Pancreas (tissue), 10 donors: ENCODE data around the gene MKNK1. TPM values are rescaled to one million over a fixed set of nuclear protein-coding genes. Genes with fewer than 3 reads are reported as not detected.

Experiments
- ATAC-seq, 4 donors: fragments of 200-7000 bp; cut with Tn5 transposase; one replicate each; pipeline versions ENCODE4 v1.8.0 to v1.9.1; 2020; ENCODE audit warnings: mild to moderate bottlenecking in 4 of 4, moderate library complexity in 4 of 4
- DNase-seq, 6 donors: peaks; one replicate each; pipeline ENCODE4 v3.0.0-alpha.2; 2020
- FAIRE-seq: peaks from 2 replicates; lab custom pipeline; 2012; peaks lifted over from hg19 to GRCh38; lab: Jason Lieb, UNC
- H3K27ac ChIP-seq, 4 donors: fragments of 200-600 bp; sonication (generic); 1 replicate in 3 of 4; 2 replicates in 1 of 4; pipeline versions ENCODE4 v1.5.0 to v1.8.0; 2020
- H3K27me3 ChIP-seq, 4 donors: fragments of 200-600 bp; one replicate each; pipeline ENCODE4 v1.8.0; 2021
- H3K36me3 ChIP-seq, 3 donors: fragments of 200-600 bp; sonication (generic) in 1 of 3; one replicate each; pipeline versions ENCODE4 v1.5.0 to v1.8.0; 2020 to 2021
- H3K4me1 ChIP-seq, 3 donors: fragments of 200-600 bp; one replicate each; pipeline ENCODE4 v1.8.0; 2021
- H3K4me3 ChIP-seq, 4 donors: fragments of 200-600 bp; sonication (generic) in 2 of 4; one replicate each; pipeline versions ENCODE4 v1.5.0 to v1.8.0; 2020 to 2021
- H3K9me3 ChIP-seq, 4 donors: fragments of 200-600 bp; one replicate each; pipeline ENCODE4 v1.8.0; 2021
- CTCF ChIP-seq, 4 donors: fragments of 200-600 bp; sonication (generic) in 3 of 4; IDR thresholded peaks; one replicate each; pipeline versions ENCODE4 v1.5.0 to v1.8.0; 2021; ENCODE audit warnings: antibody characterized with exemption in 4 of 4
- WGBS, 2 donors: extraction: QIAGEN DNeasy Blood & Tissue Kit; methylation state at CpG; one replicate each; pipeline ENCODE4 v1.1.7; 2013; 5-methylcytosine and 5-hydroxymethylcytosine counted together
- intact Hi-C, 3 donors: fragments of 100-400 bp; cut with DNase I; formaldehyde crosslinking; loops; one replicate each; pipeline versions ENCODE4 v1.11.1 to v1.14.2; 2022
- polyA plus RNA-seq, 2 donors: library from polyadenylated mRNA; stranded (reverse); fragments of 200-250 nt; gene quantifications; one replicate each; pipeline ENCODE4 v1.2.3, GENCODE V29; 2013
- total RNA-seq, 6 donors: library from RNA; stranded (reverse); fragmentation: NEBNext Ultra II Directional in 4 of 6; extraction: Animal tissue kit (Norgen Biotek cat#: 25700) in 4 of 6; gene quantifications; one replicate each; pipeline versions ENCODE4 v1.2.1 to v1.2.4, GENCODE V29; 2021 to 2023
- donor health status: healthy with polysubstance abuse.
- donor health status: DM: no; HTN: no; CAD: no; lungs with moderate emphysema.
- donor health status: DM: no; HTN: no; CAD: no.
- donor health status: control.
- donor health status: control.
- donor health status: Bipolar disorder and iron deficiency.
- donor health status: DM: yes; HTN: yes; CAD: no.
- donor health status: DM: no; HTN: no; CAD: no.
- donor health status: DM: no; HTN: no; CAD: no.
- donor health status: DM: yes; HTN: yes; CAD: no.

Gene MKNK1
- total and polyA plus RNA-seq, 8 donors: 44.9 to 172 (median 103) TPM

- Histone ChIP-seq H3K4me3 (no peak overlapping the region), H3K27ac (no peak overlapping the region), H3K9me3 (no peaks in the 10 kb centered on the region), H3K36me3 (peaks cover 0 to 40% (median 1%) of the 10 kb centered on the region in 3 donors), H3K4me1 (peaks cover 0 to 2% (median 0%) of the 10 kb centered on the region in 3 donors), H3K27me3 (no peaks in the 10 kb centered on the region)
- WGBS, 2 donors: 90 to 93% methylated on average over 6 of the region's 6 CpGs
- intact Hi-C loops: no loop called here
- ATAC-seq (no peak), DNase-seq (no peak), FAIRE-seq (no peak)
- no peak for TF ChIP-seq CTCF (IDR thresholded peaks at IDR 0.05)
These were observed 32.3 kb downstream of the MKNK1 start for GRCh38 chr1:46571691-46572225.

- no peak for TF ChIP-seq CTCF (IDR thresholded peaks at IDR 0.05)
- no peak for FAIRE-seq
- H3K4me1 ChIP-seq: no peaks in the 10 kb centered on the region
- no peak overlapping the region for H3K27ac ChIP-seq
- no peaks in the 10 kb centered on the region for H3K27me3 ChIP-seq
- no peaks in the 10 kb centered on the region for H3K9me3 ChIP-seq
- no peak for DNase-seq
- no peak for ATAC-seq
- no peak overlapping the region for H3K4me3 ChIP-seq
- intact Hi-C loops: no loop called here
- 68% methylated on average over 14 of the region's 14 CpGs for WGBS, 2 donors
- H3K36me3 ChIP-seq: peaks cover 0 to 53% (median 0%) of the 10 kb centered on the region in 3 donors
These were observed 34.0 kb downstream of the MKNK1 start for GRCh38 chr1:46569884-46570725.

- intact Hi-C loops: no loop called here
- ATAC-seq: no peak
- no peaks in the 10 kb centered on the region for H3K9me3 ChIP-seq
- H3K4me3 ChIP-seq: no peak overlapping the region
- no peak for TF ChIP-seq CTCF (IDR thresholded peaks at IDR 0.05)
- no peaks in the 10 kb centered on the region for H3K27me3 ChIP-seq
- 76 to 77% methylated on average over 4 of the region's 4 CpGs for WGBS, 2 donors
- H3K27ac ChIP-seq: no peak overlapping the region
- FAIRE-seq: no peak
- DNase-seq: no peak
- peaks cover 0 to 55% (median 4%) of the 10 kb centered on the region in 3 donors for H3K36me3 ChIP-seq
- H3K4me1 ChIP-seq: no peaks in the 10 kb centered on the region
These were observed 35.0 kb downstream of the MKNK1 start for GRCh38 chr1:46569116-46569515.

DNA sequence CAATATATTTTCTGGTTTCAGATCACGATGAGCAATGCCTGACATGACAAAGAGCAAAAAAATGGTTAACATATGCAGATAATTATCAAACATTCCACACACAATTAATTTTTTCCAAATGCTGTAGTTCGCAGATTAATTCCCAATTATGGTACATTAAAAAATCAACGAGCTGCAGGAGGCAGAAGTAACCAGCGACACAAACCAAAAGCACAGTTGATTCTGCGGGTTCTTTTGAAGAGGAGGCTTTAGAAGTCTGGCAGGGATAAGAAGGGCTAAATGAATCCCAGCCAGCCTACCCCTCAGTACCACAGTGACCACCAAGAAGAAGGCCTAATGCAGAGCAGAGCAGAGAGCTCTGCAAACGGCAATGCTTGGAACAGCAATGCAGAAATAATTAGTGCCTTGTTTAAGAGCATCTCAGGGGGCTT lies 35.6 kb downstream of the MKNK1 start:
- H3K27me3 ChIP-seq: no peaks in the 10 kb centered on the region
- H3K9me3 ChIP-seq: no peaks in the 10 kb centered on the region
- H3K27ac ChIP-seq: no peak overlapping the region
- H3K4me3 ChIP-seq: no peak overlapping the region
- no peak for TF ChIP-seq CTCF (IDR thresholded peaks at IDR 0.05)
- H3K4me1 ChIP-seq: no peaks in the 10 kb centered on the region
- ATAC-seq (no peak), DNase-seq (no peak), FAIRE-seq (no peak)
- peaks cover 0 to 55% (median 4%) of the 10 kb centered on the region in 3 donors for H3K36me3 ChIP-seq
- intact Hi-C loops: no loop called here
- WGBS, 2 donors: 83 to 87% methylated on average over 6 of the region's 6 CpGs

- no peak for DNase-seq
- Histone ChIP-seq H3K27ac (no peak overlapping the region), H3K27me3 (no peaks in the 10 kb centered on the region), H3K9me3 (no peaks in the 10 kb centered on the region), H3K4me1 (no peaks in the 10 kb centered on the region), H3K36me3 (peaks cover 0 to 95% (median 40%) of the 10 kb centered on the region in 3 donors), H3K4me3 (no peak overlapping the region)
- TF ChIP-seq CTCF (IDR thresholded peaks at IDR 0.05): no peak
- intact Hi-C loops: no loop called here
- ATAC-seq: no peak
- 82 to 87% methylated on average over 4 of the region's 4 CpGs for WGBS, 2 donors
- no peak for FAIRE-seq
These were observed 40.7 kb downstream of the MKNK1 start for GRCh38 chr1:46563341-46563740.
